ENCODE results near the gene ESF1.

The ESF1 gene

GRCh38 chr20:13718171-13718570 lies 66.5 kb downstream of the ESF1 start:
- no peaks in the 10 kb centered on the region for H3K36me3 ChIP-seq (ENCODE audit: control insufficient read depth, insufficient read depth, low read length)
- no peaks in the 10 kb centered on the region for H3K4me1 ChIP-seq (ENCODE audit: control insufficient read depth, insufficient read depth, low read length)
- no peaks in the 10 kb centered on the region for H3K9me3 ChIP-seq (ENCODE audit: control insufficient read depth, low read length)
- no peaks in the 10 kb centered on the region for H3K27me3 ChIP-seq (ENCODE audit: control insufficient read depth, insufficient read depth, low read length)
- H3K9ac ChIP-seq (ENCODE audit: low read length): no peak overlapping the region
- H3K4me3 ChIP-seq (ENCODE audit: low read length): no peak overlapping the region

DNA sequence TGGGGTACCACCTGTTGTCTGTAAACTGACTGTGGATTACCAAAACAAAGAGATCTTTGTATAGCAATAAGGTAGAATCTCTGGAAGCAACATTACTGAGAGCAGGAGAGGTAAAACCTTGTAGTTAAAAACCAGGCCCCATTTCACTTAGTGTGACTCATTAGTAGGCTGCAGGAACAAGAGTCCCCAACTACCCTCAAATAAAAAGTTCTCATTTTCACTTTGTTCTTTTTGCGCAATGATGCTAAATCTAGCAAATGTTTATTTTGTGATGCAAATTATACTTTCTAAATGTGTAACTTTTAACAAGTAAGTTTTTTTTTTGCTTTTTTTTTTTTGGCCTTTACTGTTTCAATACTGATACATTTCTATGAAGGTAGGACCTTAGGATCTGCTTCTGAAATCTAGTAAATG lies 67.1 kb downstream of the ESF1 start:
- no peaks in the 10 kb centered on the region for H3K36me3 ChIP-seq (ENCODE audit: control insufficient read depth, insufficient read depth, low read length)
- no peak overlapping the region for H3K9ac ChIP-seq (ENCODE audit: low read length)
- H3K9me3 ChIP-seq (ENCODE audit: control insufficient read depth, low read length): no peaks in the 10 kb centered on the region
- H3K27me3 ChIP-seq (ENCODE audit: control insufficient read depth, insufficient read depth, low read length): no peaks in the 10 kb centered on the region
- no peaks in the 10 kb centered on the region for H3K4me1 ChIP-seq (ENCODE audit: control insufficient read depth, insufficient read depth, low read length)
- H3K4me3 ChIP-seq (ENCODE audit: low read length): no peak overlapping the region

DNA sequence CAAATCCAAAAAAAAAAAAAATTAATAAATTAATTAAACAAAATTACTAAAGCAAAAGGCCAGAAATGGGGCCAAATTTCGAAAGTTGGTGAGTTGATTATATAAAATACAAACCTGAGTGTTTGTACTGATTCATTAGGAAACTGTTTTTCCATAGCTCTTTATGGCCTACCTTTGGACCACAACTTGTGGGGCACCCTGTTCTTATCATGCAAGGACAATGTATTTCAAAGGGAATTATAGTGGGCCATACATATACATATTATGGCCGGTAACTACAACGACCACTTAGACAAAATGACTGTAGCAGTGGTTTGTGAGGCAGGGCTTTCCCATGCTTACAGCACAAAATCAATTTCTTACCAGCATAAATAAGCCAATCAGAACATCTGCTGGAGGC lies 69.5 kb downstream of the ESF1 start:
- H3K4me1 ChIP-seq (ENCODE audit: control insufficient read depth, insufficient read depth, low read length): no peaks in the 10 kb centered on the region
- no peaks in the 10 kb centered on the region for H3K36me3 ChIP-seq (ENCODE audit: control insufficient read depth, insufficient read depth, low read length)
- no peak overlapping the region for H3K4me3 ChIP-seq (ENCODE audit: low read length)
- no peaks in the 10 kb centered on the region for H3K9me3 ChIP-seq (ENCODE audit: control insufficient read depth, low read length)
- no peak overlapping the region for H3K9ac ChIP-seq (ENCODE audit: low read length)
- no peaks in the 10 kb centered on the region for H3K27me3 ChIP-seq (ENCODE audit: control insufficient read depth, insufficient read depth, low read length)

GRCh38 chr20:13708234-13708633 lies 76.5 kb downstream of the ESF1 start:
- H3K27me3 ChIP-seq (ENCODE audit: control insufficient read depth, insufficient read depth, low read length): no peaks in the 10 kb centered on the region
- H3K36me3 ChIP-seq (ENCODE audit: control insufficient read depth, insufficient read depth, low read length): no peaks in the 10 kb centered on the region
- H3K4me3 ChIP-seq (ENCODE audit: low read length): no peak overlapping the region

GRCh38 chr20:13703265-13703664 lies 81.5 kb downstream of the ESF1 start:
- no peaks in the 10 kb centered on the region for H3K27me3 ChIP-seq (ENCODE audit: control insufficient read depth, insufficient read depth, low read length)
- no peak overlapping the region for H3K4me3 ChIP-seq (ENCODE audit: low read length)
- H3K4me1 ChIP-seq (ENCODE audit: control insufficient read depth, insufficient read depth, low read length): no peaks in the 10 kb centered on the region
- no peaks in the 10 kb centered on the region for H3K9me3 ChIP-seq (ENCODE audit: control insufficient read depth, low read length)
- no peaks in the 10 kb centered on the region for H3K36me3 ChIP-seq (ENCODE audit: control insufficient read depth, insufficient read depth, low read length)
- no peak overlapping the region for H3K9ac ChIP-seq (ENCODE audit: low read length)

More at GRCh38 chr20:13708234-13708633, 76.5 kb downstream of the ESF1 start:
- no peaks in the 10 kb centered on the region for H3K9me3 ChIP-seq (ENCODE audit: control insufficient read depth, low read length)
- H3K9ac ChIP-seq (ENCODE audit: low read length): no peak overlapping the region
- no peaks in the 10 kb centered on the region for H3K4me1 ChIP-seq (ENCODE audit: control insufficient read depth, insufficient read depth, low read length)

GRCh38 chr20:13701486-13701885 lies 83.2 kb downstream of the ESF1 start:
- H3K9ac ChIP-seq (ENCODE audit: low read length): no peak overlapping the region
- no peaks in the 10 kb centered on the region for H3K36me3 ChIP-seq (ENCODE audit: control insufficient read depth, insufficient read depth, low read length)
- H3K4me3 ChIP-seq (ENCODE audit: low read length): no peak overlapping the region
- no peaks in the 10 kb centered on the region for H3K9me3 ChIP-seq (ENCODE audit: control insufficient read depth, low read length)
- H3K4me1 ChIP-seq (ENCODE audit: control insufficient read depth, insufficient read depth, low read length): no peaks in the 10 kb centered on the region
- H3K27me3 ChIP-seq (ENCODE audit: control insufficient read depth, insufficient read depth, low read length): no peaks in the 10 kb centered on the region

DNA sequence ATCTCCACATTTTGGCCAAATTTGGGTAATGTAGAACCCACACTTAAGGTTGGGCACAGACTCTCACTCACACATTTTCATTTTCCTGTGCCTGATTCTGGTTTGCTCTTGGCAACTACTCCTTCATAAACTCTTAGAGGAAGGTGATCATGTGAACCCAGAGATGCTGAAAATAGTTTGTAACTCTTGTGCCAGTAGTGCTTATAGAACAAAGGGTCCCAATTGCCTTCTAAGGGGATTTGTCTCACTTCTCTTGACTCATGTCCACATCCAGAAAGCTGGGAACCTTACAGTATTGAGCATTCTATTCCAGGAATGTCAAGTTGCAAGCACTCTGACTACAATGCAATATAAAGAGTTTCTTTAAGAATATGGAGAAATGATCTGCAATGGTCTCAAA lies 84.0 kb downstream of the ESF1 start:
- Histone ChIP-seq H3K4me1 (ENCODE audit: control insufficient read depth, insufficient read depth, low read length) (no peaks in the 10 kb centered on the region), H3K36me3 (ENCODE audit: control insufficient read depth, insufficient read depth, low read length) (no peaks in the 10 kb centered on the region), H3K9ac (ENCODE audit: low read length) (no peak overlapping the region), H3K27me3 (ENCODE audit: control insufficient read depth, insufficient read depth, low read length) (no peaks in the 10 kb centered on the region), H3K9me3 (ENCODE audit: control insufficient read depth, low read length) (no peaks in the 10 kb centered on the region), H3K4me3 (ENCODE audit: low read length) (no peak overlapping the region)

DNA sequence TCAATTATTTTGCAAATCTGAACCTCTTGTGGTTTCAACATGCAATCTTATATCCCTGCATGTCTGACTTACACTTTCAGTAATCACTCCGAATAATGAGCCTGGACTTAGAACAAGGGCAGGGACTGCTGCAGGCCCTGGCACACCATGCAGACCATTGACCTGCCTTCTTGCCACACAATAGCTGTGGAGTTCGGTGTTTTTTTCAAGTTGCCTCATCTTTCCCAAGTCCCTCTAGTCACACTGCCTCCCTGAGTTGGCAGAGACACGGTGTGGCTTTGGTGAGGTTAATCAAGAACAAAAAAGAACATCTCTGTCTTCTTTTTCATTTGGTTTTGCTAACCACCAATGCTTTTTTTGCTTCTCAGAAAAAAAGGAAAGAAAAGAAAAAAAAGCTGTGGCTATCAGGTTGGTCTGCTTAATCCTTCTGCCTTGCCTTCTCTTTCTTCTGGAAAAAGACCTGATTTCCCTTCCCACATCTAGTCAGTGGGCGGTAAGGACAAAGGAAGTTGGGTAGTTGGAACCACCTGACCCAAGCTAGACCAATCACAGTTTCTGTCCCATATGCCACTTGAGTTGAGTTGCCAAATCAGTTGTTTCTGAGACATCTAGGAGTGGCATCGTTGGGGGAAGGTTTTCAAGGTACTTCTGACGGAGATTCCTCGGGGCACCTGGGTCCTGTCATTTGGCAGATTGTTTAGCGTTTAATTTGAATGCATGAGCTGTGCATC lies 90.1 kb downstream of the ESF1 start:
- H3K4me3 ChIP-seq (ENCODE audit: low read length): no peak overlapping the region
- H3K36me3 ChIP-seq (ENCODE audit: control insufficient read depth, insufficient read depth, low read length): no peaks in the 10 kb centered on the region
- no peaks in the 10 kb centered on the region for H3K27me3 ChIP-seq (ENCODE audit: control insufficient read depth, insufficient read depth, low read length)
- H3K9me3 ChIP-seq (ENCODE audit: control insufficient read depth, low read length): no peaks in the 10 kb centered on the region
- no peaks in the 10 kb centered on the region for H3K4me1 ChIP-seq (ENCODE audit: control insufficient read depth, insufficient read depth, low read length)
- no peak overlapping the region for H3K9ac ChIP-seq (ENCODE audit: low read length)

- no peaks in the 10 kb centered on the region for H3K9me3 ChIP-seq (ENCODE audit: control insufficient read depth, low read length)
- no peak overlapping the region for H3K9ac ChIP-seq (ENCODE audit: low read length)
- no peaks in the 10 kb centered on the region for H3K27me3 ChIP-seq (ENCODE audit: control insufficient read depth, insufficient read depth, low read length)
- H3K36me3 ChIP-seq (ENCODE audit: control insufficient read depth, insufficient read depth, low read length): no peaks in the 10 kb centered on the region
- H3K4me1 ChIP-seq (ENCODE audit: control insufficient read depth, insufficient read depth, low read length): no peaks in the 10 kb centered on the region
- no peak overlapping the region for H3K4me3 ChIP-seq (ENCODE audit: low read length)
Observed at GRCh38 chr20:13692802-13693736, 91.7 kb downstream of the ESF1 start.

- H3K36me3 ChIP-seq (ENCODE audit: control insufficient read depth, insufficient read depth, low read length): no peaks in the 10 kb centered on the region
- no peaks in the 10 kb centered on the region for H3K27me3 ChIP-seq (ENCODE audit: control insufficient read depth, insufficient read depth, low read length)
- H3K9me3 ChIP-seq (ENCODE audit: control insufficient read depth, low read length): no peaks in the 10 kb centered on the region
- no peak overlapping the region for H3K9ac ChIP-seq (ENCODE audit: low read length)
- H3K4me3 ChIP-seq (ENCODE audit: low read length): no peak overlapping the region
- H3K4me1 ChIP-seq (ENCODE audit: control insufficient read depth, insufficient read depth, low read length): no peaks in the 10 kb centered on the region
Observed at GRCh38 chr20:13690943-13691342, 93.8 kb downstream of the ESF1 start.

DNA sequence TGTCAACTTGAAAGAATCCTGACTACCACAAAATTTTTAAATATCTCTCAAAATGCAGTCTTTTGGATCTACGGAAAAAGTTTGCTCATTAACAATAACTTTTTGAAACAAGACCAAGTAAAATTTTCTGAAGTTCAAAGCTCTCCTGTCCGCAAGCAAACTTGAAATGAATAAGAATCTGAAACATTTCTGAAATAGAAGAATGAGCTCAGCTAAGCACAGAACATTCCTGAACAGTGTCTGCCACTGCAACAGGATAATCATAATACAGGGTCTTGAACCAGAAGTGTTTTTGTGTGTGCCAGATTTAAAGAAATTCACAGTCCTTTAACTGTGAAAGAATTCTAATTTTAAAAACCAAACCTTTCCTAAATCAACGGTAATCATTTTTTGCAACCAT lies 96.9 kb downstream of the ESF1 start:
- H3K9ac ChIP-seq (ENCODE audit: low read length): no peak overlapping the region
- no peaks in the 10 kb centered on the region for H3K27me3 ChIP-seq (ENCODE audit: control insufficient read depth, insufficient read depth, low read length)
- H3K4me1 ChIP-seq (ENCODE audit: control insufficient read depth, insufficient read depth, low read length): no peaks in the 10 kb centered on the region
- H3K36me3 ChIP-seq (ENCODE audit: control insufficient read depth, insufficient read depth, low read length): no peaks in the 10 kb centered on the region
- no peaks in the 10 kb centered on the region for H3K9me3 ChIP-seq (ENCODE audit: control insufficient read depth, low read length)
- no peak overlapping the region for H3K4me3 ChIP-seq (ENCODE audit: low read length)

DNA sequence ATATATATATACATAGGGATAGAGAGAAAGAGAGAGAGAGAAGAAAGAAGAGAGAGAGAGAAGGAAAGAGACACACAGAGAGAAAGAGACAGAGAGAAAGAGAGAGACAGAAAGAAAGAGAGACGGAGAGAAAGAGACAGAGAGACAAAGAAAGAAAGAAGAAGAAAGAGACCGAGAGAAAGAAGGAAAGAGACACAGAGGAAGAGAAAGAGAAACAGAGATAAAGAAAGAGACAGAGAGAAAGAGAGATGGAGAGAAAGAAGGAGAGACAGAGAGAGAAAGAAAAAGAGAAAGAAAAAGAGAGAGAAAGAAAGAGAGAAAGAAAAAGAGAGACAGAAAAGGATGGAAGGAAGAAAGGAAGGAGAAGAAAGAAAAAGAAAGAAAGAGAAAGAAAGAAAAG lies 99.1 kb downstream of the ESF1 start:
- Histone ChIP-seq H3K27me3 (ENCODE audit: control insufficient read depth, insufficient read depth, low read length) (no peaks in the 10 kb centered on the region), H3K4me3 (ENCODE audit: low read length) (no peak overlapping the region), H3K4me1 (ENCODE audit: control insufficient read depth, insufficient read depth, low read length) (no peaks in the 10 kb centered on the region), H3K9me3 (ENCODE audit: control insufficient read depth, low read length) (no peaks in the 10 kb centered on the region), H3K36me3 (ENCODE audit: control insufficient read depth, insufficient read depth, low read length) (no peaks in the 10 kb centered on the region), H3K9ac (ENCODE audit: low read length) (no peak overlapping the region)
